22Rv1 (cell line): ENCODE data around the gene ELMOD3.

ENCODE experiments used
- H3K27ac ChIP-seq: fragments of 450-650 bp; 2 replicates; pipeline ENCODE4 v1.5.1; 2017
- CTCF ChIP-seq: fragments of 450-650 bp; IDR thresholded peaks from 2 replicates; pipeline ENCODE4 v1.5.1; 2017; ENCODE audit warnings: mild to moderate bottlenecking
- ZFX ChIP-seq: fragments of 450-650 bp; IDR thresholded peaks from 2 replicates; pipeline ENCODE4 v1.6.1; 2017; ENCODE audit warnings: antibody characterized with exemption, borderline replicate concordance

Gene ELMOD3

GRCh38 chr2:85385746-85386145 is 31.2 kb downstream of the ELMOD3 start:
- no peak overlapping the region for H3K27ac ChIP-seq
- TF ChIP-seq CTCF (no peak), ZFX (no peak)

- no peak for TF ChIP-seq CTCF
- no peak for TF ChIP-seq ZFX
- no peak overlapping the region for H3K27ac ChIP-seq
These were observed 33.2 kb downstream of the ELMOD3 start for GRCh38 chr2:85387754-85388153.

GRCh38 chr2:85388878-85389538 is 34.4 kb downstream of the ELMOD3 start:
- H3K27ac ChIP-seq = no peak overlapping the region
- TF ChIP-seq ZFX (no peak), CTCF (no peak)

- H3K27ac ChIP-seq = no peak overlapping the region
- no peak for TF ChIP-seq ZFX
- TF ChIP-seq CTCF = peak; percentile 58
These were observed 36.5 kb downstream of the ELMOD3 start for GRCh38 chr2:85390941-85391669.

GRCh38 chr2:85393836-85394235 is 39.3 kb downstream of the ELMOD3 start:
- TF ChIP-seq CTCF (no peak), ZFX (no peak)
- H3K27ac ChIP-seq = no peak overlapping the region

- H3K27ac ChIP-seq = no peak overlapping the region
- TF ChIP-seq CTCF (no peak), ZFX (no peak)
These were observed 39.7 kb downstream of the ELMOD3 start for GRCh38 chr2:85394261-85394681.

- H3K27ac ChIP-seq = no peak overlapping the region
- TF ChIP-seq CTCF (no peak), ZFX (no peak)
These were observed 40.4 kb downstream of the ELMOD3 start for GRCh38 chr2:85394976-85395375.
